ENCODE results near the gene COX8C. TPM values are rescaled to one million over a fixed set of nuclear protein-coding genes. Genes with fewer than 3 reads are reported as not detected.

The COX8C gene
- polyA plus RNA-seq (2012; ENCODE audit: insufficient read depth, insufficient read length, low read depth) = not detected

GRCh38 chr14:93346926-93347721, at the start of gene COX8C:
Gene COX8C, plus strand, starts transcription at chr14:93347182. Its CDS starts 87 bp downstream, at chr14:93347269.
- H3K4me1 ChIP-seq = no peaks in the 10 kb centered on the region
- no peaks in the 10 kb centered on the region for H3K36me3 ChIP-seq
- no peaks in the 10 kb centered on the region for H3K27me3 ChIP-seq
- TF ChIP-seq, protein P1, sequence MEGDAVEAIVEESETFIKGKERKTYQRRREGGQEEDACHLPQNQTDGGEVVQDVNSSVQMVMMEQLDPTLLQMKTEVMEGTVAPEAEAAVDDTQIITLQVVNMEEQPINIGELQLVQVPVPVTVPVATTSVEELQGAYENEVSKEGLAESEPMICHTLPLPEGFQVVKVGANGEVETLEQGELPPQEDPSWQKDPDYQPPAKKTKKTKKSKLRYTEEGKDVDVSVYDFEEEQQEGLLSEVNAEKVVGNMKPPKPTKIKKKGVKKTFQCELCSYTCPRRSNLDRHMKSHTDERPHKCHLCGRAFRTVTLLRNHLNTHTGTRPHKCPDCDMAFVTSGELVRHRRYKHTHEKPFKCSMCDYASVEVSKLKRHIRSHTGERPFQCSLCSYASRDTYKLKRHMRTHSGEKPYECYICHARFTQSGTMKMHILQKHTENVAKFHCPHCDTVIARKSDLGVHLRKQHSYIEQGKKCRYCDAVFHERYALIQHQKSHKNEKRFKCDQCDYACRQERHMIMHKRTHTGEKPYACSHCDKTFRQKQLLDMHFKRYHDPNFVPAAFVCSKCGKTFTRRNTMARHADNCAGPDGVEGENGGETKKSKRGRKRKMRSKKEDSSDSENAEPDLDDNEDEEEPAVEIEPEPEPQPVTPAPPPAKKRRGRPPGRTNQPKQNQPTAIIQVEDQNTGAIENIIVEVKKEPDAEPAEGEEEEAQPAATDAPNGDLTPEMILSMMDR (IDR thresholded peaks at IDR 0.05; ENCODE audit: low read depth, low read length) = no peak
- H3K4me3 ChIP-seq (ENCODE audit: low read depth, low read length) = no peak within 1 kb of the TSS
- H3K9me3 ChIP-seq = no peaks in the 10 kb centered on the region; the same call in 1 of the 2 replicates
- no peak for DNase-seq

- Histone ChIP-seq H3K4me1 (peaks cover 12% of the 10 kb centered on the region), H3K36me3 (peaks cover 8% of the 10 kb centered on the region), H3K4me3 (ENCODE audit: low read depth, low read length) (no peak overlapping the region), H3K27me3 (no peaks in the 10 kb centered on the region), H3K9me3 (no peaks in the 10 kb centered on the region)
- no peak for DNase-seq
- TF ChIP-seq, protein P1 (IDR thresholded peaks at IDR 0.05; ENCODE audit: low read depth, low read length) = no peak
Measured at GRCh38 chr14:93299416-93299815, 47.6 kb upstream of the COX8C start.

GRCh38 chr14:93299866-93300265, 47.1 kb upstream of the COX8C start:
- no peak overlapping the region for H3K4me3 ChIP-seq (ENCODE audit: low read depth, low read length)
- no peaks in the 10 kb centered on the region for H3K9me3 ChIP-seq
- no peaks in the 10 kb centered on the region for H3K27me3 ChIP-seq
- DNase-seq = no peak
- H3K4me1 ChIP-seq = peaks cover 12% of the 10 kb centered on the region
- peaks cover 5% of the 10 kb centered on the region for H3K36me3 ChIP-seq
- TF ChIP-seq, protein P1 (IDR thresholded peaks at IDR 0.05; ENCODE audit: low read depth, low read length) = no peak

DNA sequence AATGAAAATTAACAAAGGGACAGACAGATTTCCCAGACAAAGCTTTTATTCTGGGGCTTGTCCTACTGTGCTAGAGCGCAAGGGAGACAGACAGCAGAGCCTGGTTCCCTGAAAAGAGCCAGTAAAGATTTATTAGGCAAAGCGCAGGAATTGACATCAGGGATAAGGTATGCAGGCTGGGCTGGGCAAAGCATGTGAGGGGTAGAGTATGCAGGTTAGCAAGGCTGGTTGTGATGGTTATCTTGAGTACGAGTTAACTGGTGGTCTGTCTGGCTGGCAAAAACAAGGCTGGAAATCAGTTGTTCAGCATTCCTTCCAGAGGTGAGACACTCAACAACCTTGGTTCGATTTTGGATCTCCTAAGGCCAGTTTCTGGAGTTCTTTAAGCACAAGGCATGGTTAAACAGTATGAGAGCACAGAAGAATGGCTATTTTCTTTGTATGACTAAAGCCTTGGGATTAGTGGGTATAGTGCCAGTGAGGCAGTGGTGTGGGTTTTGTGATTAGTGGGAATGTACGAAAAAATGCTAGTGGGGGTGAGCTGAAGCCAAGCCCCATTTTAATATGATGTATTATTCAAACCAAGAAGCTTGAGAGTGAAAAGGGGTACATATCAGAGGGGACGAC, 45.0 kb upstream of the COX8C start:
- Histone ChIP-seq H3K36me3 (no peaks in the 10 kb centered on the region), H3K4me3 (ENCODE audit: low read depth, low read length) (no peak overlapping the region), H3K9me3 (no peaks in the 10 kb centered on the region), H3K27me3 (no peaks in the 10 kb centered on the region), H3K4me1 (peaks cover 12% of the 10 kb centered on the region)
- DNase-seq = no peak
- TF ChIP-seq, protein P1 (IDR thresholded peaks at IDR 0.05; ENCODE audit: low read depth, low read length) = no peak

GRCh38 chr14:93302688-93303581, 44.0 kb upstream of the COX8C start:
- no peak for DNase-seq
- no peaks in the 10 kb centered on the region for H3K9me3 ChIP-seq
- TF ChIP-seq, protein P1 (IDR thresholded peaks at IDR 0.05; ENCODE audit: low read depth, low read length) = no peak

More at GRCh38 chr14:93302688-93303581, 44.0 kb upstream of the COX8C start:
- no peaks in the 10 kb centered on the region for H3K36me3 ChIP-seq
- H3K4me3 ChIP-seq (ENCODE audit: low read depth, low read length) = no peak overlapping the region
- H3K4me1 ChIP-seq = peaks cover 12% of the 10 kb centered on the region
- no peaks in the 10 kb centered on the region for H3K27me3 ChIP-seq

Data from BE2C (cell line).